HG03575 (cell line): ENCODE measurements around the gene CSRNP3.

Source experiments
- ATAC-seq: cut with Tn5 transposase; IDR thresholded peaks from one replicate; pipeline ENCODE4 v1.9.1; 2021; ENCODE audit not compliant: unreplicated experiment, insufficient number of reproducible peaks, low FRiP score; ENCODE audit errors: extremely low read depth

CSRNP3 gene

DNA sequence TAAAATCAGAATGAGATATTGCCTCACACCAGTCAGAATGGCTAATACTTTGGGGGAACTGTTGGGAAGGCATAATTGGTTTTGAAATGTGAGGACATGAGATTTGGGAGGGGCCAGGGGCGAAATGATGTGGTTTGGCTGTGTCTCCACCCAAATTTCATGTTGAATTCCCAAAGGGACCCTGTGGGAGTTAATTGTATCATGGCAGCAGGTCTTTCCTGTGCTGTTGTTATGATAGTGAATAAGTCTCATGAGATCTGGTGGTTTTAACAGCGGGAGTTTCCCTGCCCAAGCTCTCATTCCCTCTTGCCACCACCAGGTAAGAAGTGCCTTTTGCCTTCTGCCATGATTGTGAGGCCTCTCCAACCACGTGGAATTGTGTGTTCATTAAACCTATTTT lies 59.6 kb downstream of the CSRNP3 start:
- no peak for ATAC-seq

DNA sequence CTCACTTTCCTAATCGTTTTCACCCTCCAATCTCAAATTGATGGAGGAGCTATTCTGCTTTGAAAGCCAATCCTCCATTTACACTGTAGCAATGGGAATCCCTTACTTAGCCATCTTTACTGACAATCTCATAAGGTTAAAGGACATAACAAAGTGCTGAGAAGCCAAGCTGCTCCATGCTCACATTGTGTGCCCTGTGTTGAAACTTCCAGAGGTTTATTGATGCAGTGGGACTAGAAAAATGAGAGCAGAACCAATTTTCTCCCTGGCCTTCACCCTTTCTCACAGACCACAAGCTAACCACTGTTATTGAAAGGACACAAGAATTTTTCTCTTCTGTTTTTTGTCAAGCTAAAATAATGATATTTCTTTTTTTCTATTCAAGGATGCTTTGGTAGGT lies 63.8 kb downstream of the CSRNP3 start:
- ATAC-seq: no peak

DNA sequence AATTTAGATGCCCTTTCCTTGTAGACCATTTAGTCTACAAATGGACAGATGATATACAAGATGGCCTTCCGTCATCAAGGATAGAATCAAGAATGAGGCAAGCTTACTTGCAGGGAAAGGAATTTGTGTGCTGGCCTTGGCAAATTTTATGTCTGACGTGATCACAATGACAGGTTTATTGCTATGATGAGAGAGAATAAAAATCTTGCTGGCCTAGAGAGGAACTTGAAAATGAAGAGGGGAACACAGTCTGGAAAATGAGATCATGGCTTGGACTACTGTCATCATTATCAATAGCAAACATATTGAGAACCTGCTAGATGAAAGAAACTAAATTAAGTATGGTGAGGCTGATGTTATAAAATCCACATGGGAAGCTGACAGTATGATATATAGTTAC lies 66.0 kb downstream of the CSRNP3 start:
- ATAC-seq: no peak

DNA sequence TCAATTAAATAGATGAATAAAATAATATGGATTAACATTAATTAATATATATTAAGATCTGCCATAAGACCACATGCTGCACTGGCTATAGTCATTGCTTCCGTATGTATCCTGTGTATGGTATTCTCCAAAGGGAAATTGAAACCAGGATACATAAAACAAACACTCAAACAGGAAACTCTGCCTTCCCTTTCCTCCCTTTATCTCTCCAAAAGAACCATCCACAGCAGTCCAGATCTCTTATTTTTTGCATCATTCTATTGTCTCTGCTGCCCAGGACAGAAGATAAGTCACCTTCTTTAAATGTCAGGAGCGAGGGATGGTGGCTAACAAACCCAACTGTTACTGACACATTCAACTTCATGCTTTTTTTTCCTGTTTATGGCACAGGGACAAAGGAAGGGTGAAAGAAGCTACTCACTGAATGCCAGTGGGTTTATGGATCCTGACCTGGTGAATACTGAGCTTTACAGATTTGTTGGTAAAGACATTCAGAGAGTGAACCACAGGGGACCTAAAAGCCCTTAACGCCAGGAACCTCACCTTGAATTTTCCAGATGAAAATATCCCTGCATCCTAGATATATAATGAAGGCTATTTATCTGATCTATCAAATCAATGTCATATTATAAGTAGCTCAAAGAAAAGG lies 67.5 kb downstream of the CSRNP3 start:
- ATAC-seq: no peak

DNA sequence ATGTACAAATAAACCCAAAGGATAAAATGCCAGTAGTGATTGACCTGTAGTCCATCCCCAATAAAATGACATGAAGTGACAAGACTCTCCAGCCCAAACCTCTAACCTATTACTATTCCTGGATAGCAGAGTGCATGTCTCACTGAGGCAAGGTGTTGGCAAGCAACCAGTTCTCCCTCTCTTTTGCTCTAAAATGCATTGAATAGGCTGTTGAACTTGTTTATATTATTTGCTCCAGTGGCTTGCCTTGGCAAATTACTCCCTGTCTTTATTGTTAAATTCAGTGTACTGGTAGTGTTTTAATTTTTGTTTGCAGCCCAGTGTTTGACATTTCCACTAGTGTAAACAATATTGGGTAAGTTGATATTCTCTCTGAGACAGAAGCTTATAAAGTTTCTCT lies 70.5 kb downstream of the CSRNP3 start:
- ATAC-seq: no peak

DNA sequence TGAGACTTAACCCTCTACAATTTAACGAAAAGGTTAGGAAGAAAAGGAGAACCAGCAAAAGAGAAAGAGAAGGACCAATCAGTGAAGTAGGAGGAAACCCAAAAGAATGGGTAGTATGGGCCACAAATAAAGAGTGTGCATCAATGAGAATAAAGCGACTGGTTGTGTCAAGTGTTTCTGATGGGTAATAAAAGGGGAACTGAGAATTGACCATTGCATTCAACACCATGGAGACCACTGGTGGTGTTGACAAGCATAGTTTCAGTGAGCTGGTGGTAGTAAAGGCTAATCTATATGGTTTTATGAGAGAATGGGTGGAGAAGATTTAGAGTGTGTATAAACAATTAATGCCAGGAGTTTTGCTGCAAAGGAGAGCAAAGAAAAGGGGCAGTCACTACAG lies 75.4 kb downstream of the CSRNP3 start:
- peak; percentile 88 for ATAC-seq

DNA sequence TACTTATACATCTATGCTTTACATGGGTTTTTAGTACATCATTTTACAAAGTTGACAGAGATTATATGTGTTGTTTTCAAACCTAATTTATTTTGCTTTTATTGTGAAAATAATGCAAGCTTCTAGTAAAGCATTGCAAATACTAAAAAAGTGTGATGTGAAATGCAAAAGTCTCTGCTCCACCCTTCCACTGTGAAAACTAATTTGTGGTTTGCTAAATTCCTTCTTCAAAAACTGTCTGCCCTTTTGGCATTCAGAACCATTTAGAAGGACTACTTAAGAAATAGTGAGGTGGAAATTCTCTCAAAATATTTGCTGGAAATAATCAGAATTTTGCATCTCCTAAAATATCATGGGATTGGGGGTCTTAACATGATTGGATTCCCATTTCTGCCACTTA lies 78.4 kb downstream of the CSRNP3 start:
- ATAC-seq: no peak

DNA sequence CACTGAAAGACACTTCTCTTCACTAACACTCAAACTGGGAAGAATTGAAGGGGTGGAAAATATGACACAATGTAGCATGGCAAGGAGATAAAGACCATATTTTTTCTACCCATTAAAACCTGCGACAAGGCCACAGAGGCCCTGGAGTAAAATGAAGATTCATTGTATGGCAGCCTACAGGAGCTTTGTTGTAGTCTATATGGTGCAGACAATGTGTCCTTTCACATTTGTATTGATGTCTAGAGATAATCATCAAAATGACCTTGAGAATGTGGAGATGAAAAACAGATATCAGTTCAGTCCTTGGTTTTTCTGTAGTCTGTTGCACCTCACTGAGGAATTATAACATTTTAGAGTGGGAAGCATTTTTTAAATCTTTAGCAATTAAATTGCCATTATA lies 80.1 kb downstream of the CSRNP3 start:
- ATAC-seq: no peak

DNA sequence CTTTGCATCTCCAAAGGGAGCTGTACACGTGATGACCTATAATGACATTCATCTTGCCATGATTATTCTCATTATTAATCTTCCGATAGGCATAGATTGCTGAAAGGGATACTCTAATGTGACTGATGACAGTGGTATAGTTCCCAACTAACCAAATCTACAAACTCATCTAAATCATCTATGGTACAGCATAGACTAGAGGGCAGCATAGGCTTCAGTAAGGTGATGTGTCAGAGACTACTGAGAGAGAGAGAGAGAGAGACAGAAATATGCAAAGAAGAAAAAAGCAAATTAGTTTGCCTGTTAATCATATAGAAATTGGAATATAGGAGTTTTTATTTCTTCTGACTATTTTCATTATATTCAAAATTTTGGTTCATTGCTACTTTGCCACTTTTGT lies 89.3 kb downstream of the CSRNP3 start:
- no peak for ATAC-seq

DNA sequence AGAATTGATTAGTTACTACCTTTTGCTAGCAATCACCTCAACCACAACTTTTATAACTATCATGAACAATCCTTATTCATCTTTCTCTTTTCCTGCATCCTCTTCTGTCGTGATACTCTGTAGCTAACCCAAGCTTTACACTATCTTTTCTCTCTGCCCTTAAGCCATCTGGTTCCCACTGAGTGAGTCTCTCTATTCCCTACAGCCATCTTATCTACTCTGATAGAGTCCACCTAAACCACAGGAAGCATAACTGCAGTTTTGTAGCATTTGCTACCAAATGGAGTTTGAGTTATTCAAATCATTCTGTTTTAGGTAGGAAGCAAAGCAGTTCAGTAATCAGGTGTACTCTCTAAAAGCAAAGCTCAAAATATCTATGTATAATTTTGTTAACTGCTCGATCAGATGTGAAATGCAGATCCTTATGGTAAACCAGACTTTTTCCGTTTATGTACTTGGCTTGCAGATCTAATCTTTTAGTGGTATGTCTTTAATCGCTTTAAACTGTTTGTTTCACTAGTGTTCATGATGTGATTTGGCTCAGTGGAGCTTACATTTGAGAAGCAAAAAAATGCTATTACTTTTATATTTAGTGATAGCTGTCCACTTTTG lies 91.0 kb downstream of the CSRNP3 start:
- no peak for ATAC-seq

DNA sequence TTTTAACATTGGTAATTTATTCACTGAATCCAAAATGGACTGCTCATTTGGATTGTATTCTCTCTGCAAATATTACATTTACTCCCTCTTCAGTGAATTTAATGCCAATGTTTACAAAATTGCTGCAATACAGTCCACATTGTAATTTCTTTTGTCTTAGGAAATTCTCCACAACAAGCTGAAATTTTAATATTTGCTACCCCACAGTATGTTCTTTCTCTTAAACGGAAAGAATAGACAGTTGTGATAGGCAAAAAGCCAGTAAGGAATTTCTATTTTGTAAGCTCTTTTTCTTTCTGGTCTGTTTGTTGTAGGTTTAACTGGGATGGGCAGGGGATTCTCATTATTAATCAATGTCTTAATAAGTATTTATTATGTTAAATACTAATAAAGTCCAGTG lies 92.0 kb downstream of the CSRNP3 start:
- no peak for ATAC-seq

DNA sequence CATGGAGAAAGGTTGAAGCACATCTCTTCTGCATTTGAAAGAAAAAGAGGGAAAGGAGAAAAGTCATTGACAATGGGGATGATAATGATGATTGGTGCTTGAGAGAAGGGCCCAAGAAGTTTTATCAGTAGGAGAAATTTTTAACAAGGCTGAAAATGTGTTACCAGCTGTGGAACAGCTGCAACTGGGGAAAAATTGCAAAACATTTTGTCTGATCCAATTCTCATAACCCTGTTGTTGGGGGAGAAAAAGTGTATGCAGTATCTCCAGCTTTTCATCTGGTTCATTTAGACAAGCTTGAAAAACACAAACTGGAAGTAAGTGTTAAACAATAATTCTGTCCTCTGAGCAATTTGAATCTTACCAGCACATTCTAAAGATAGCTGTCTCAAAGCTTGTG lies 92.7 kb downstream of the CSRNP3 start:
- no peak for ATAC-seq

DNA sequence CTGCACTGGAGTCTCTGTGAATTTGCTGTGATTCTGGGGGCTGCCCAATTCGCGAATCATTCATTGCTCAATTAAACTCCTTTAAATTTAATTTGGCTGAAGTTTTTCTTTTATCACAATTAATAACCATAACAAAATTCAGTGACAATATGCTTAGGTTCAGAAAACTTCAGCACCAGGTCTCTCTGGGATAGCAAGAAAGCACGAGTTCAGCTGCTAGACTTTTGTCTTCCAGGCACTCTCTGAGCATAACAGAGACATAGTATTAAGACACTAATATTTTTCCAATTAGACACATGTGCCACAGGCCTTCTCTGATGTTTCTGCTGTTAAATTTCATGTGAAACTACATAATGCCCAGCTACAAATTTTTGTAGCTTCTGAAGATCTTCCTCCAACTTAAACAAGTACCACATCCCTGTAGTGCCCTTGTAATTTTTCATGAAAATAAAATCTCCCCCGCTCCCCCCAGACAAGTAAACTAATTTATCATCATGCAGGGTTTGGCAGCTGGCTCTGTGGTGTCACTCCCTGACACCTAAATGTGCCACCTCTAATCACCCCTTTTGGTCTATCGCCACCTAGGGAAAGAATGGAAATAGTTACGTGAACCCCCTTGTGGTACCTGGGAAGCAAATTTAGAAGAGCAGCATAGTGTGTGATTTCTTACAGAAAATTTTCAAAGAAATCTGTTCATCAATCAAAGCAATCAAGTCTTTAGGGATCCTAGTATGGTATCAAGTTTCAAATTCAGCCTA lies 94.1 kb downstream of the CSRNP3 start:
- ATAC-seq: no peak

DNA sequence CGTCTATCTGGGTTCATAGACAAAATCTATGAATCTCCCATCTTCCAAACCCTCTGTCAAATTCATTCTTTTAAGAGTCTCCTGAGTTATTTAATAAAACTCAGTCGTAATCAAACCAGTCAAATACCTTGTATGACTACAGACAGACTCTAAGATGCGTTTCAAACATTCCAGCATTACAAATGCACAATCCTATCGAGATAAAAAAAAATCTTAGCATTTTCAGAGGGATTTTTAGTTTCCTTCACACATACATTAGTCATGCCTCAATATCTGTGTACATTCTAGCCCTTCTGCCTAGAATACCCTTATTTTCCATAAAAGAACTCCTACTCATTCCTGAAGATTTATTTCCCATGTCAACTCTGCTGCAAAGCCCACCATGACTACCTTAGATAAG lies 96.5 kb downstream of the CSRNP3 start:
- ATAC-seq: no peak

DNA sequence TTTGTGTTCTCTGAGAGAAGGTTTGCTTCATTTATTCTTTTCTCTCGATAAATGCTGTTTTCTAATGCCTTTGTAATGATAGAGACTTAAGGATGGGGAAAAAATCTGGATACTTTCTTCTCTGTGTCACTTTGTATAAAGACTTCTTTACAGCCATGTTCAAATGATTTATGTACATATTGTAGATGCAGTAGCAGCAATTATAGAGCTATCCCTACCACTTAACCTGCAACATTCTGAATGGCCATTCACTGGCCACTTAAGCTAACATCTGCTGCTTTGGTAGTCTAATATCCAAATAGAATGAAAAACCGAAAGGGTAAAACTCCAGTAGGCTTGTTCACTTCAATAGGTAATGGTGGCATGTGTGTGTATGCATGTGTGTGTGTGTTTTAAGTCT lies 97.8 kb downstream of the CSRNP3 start:
- no peak for ATAC-seq

DNA sequence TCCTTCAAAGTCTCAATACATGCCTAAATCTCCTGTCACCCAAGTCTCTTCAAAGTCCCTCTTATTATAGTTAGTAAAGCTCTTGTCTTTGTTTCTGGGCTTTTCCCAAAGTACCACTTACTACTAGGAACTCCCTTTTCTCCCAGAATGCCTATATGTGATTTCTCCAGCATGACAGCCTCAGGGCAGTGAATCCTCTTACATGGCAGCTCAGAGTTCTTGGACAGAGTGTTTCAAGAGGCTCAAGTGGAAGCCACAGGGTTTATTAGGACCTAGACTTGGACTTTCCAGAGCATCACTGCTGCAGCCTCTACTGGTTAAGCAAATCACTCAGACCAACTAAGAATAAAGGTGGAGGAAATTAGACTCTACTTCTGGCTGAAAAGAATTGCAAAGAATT lies 98.9 kb downstream of the CSRNP3 start:
- ATAC-seq: no peak

DNA sequence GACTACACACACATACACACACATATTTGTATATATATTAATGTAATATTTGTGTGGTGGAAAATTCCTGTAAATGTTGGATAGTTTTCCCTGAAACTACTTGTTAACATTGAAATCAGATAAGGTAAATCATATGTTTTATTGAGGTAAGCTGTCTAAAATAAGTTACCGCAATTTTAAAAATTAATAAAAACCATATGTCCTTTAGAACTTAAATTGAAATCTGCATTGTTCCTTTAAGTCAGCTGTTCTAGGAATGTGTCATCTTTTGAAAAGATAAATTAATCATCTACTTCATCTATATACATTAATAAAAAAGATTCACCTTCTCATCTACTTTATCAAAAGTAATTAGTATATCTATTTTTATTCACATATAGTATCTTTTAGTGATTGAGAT lies 102.0 kb downstream of the CSRNP3 start:
- no peak for ATAC-seq

DNA sequence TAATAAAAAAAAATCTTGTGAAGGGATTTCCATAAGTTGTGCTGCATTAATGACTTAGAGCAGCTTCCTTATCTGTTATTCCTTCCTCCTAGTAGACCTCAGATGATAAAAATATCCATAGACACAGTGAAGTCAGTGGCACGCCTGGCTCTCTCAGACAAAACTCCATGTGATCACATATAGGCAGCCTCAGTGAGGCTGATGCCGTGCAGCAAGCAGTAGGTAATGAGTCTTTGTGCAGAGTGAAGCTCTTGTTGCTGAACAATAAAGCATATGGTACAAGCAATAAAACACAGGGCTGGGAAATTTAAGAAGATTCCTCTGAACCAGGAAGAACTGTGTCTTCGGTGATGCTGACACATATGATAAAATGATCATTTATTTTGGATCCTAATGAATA lies 102.7 kb downstream of the CSRNP3 start:
- no peak for ATAC-seq

DNA sequence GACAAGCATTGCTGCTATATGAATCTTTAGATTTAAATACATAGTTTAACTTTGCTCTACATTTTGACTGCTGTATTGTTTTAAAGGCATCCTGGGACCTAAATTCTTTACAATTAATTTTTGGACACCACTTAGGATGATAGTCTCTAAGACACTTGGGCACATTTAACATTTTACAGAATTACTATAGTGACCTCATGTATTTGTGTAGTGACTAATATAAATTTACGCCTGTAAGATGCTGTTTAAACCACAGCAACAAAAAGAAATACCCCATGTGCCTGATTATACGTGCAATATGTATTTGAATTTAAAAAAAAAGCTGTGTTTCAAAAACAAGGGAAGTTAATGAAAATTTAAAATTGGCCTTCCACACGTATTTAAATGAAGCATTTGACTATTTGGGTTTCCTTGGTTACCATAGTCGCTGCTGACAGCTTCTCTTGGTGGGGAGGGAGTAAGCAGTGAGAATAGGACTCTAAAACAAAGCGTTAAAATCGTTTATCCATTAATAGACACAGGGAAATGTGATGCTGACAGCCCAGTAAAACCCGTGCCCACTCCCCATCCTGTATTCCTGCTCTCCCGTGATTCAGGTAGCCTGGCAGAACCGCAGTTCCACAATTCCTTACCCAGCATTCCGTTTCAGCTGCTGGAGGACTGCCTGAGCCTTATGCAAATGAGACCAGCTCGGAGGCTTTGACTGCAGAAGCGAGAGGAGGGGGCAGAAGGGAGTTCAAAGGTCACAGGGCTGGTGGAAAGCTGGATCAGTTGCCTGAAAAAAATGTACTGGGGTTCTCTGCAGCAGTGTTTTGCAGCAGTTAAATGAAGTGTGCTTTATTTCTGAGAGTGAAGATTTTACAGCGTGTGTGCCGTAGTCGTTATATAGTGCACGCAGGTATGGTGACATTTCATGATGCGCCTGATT lies 104.3 kb downstream of the CSRNP3 start:
- no peak for ATAC-seq
